ENCODE results near the gene ZNF385A. TPM values are rescaled to one million over a fixed set of nuclear protein-coding genes. Genes with fewer than 3 reads are reported as not detected.

ZNF385A gene
- total RNA-seq, 1 experiment from 2014 or later: 17.5 TPM

GRCh38 chr12:54371328-54372112 is 13.0 kb downstream of the ZNF385A start:
- Histone ChIP-seq H3K27ac (ENCODE audit: low read depth, low read length, poor library complexity, severe bottlenecking) (no peak overlapping the region), H3K9me3 (ENCODE audit: low read depth, low read length, poor library complexity, severe bottlenecking) (no peaks in the 10 kb centered on the region), H3K36me3 (ENCODE audit: insufficient read depth, low read length, poor library complexity, severe bottlenecking) (no peaks in the 10 kb centered on the region), H3K4me3 (ENCODE audit: low read depth, low read length, poor library complexity, severe bottlenecking) (no peak overlapping the region), H3K27me3 (replicated peaks; ENCODE audit: insufficient read depth, low read depth, low read length, poor library complexity) (no peaks in the 10 kb centered on the region), H3K4me1 (ENCODE audit: insufficient read depth, low read length, poor library complexity, severe bottlenecking) (peaks cover 55% of the 10 kb centered on the region)
- CTCF ChIA-PET: interaction anchor here (1.1 to 1.8 kb wide), 3 partner anchors 8 to 155 kb away, joined by 3 to 33 read pairs (median 6); no protein-coding TSS in a partner anchor
- BruUV-seq (replicated peaks): no TSS peak
- TF ChIP-seq EZH2 (IDR thresholded peaks at IDR 0.05; ENCODE audit: borderline replicate concordance, low read depth, low read length, poor library complexity, severe bottlenecking) (no peak), CTCF (conservative IDR thresholded peaks at IDR 0.05; ENCODE audit: low read depth, low read length) (no peak)
- intact Hi-C loops (cut with micrococcal nuclease; ENCODE audit: unreplicated experiment): loop anchor here (1.0 to 10.0 kb wide), 2 partner anchors 8 to 387 kb away; partner anchors contain the start of gene HOXC10
- DNase-seq (ENCODE audit: low spot score): peak; percentile 52
- POLR2A ChIA-PET (ENCODE audit: low non-redundant PET): no interaction called here

- peak overlapping the region; percentile 50 for H3K4me3 ChIP-seq (ENCODE audit: low read depth, low read length, poor library complexity, severe bottlenecking)
- no peak overlapping the region for H3K27ac ChIP-seq (ENCODE audit: low read depth, low read length, poor library complexity, severe bottlenecking)
- H3K4me1 ChIP-seq (ENCODE audit: insufficient read depth, low read length, poor library complexity, severe bottlenecking): peaks cover 54% of the 10 kb centered on the region
- POLR2A ChIA-PET (ENCODE audit: low non-redundant PET): no interaction called here
- H3K36me3 ChIP-seq (ENCODE audit: insufficient read depth, low read length, poor library complexity, severe bottlenecking): no peaks in the 10 kb centered on the region
- DNase-seq (ENCODE audit: low spot score): peak; percentile 84
- H3K27me3 ChIP-seq (replicated peaks; ENCODE audit: insufficient read depth, low read depth, low read length, poor library complexity): no peaks in the 10 kb centered on the region
- BruUV-seq (replicated peaks): no TSS peak
- intact Hi-C loops (cut with micrococcal nuclease; ENCODE audit: unreplicated experiment): loop anchor here (10.0 kb wide), 1 partner anchor 385 kb away; the partner anchor contains the start of gene HOXC10
- no peaks in the 10 kb centered on the region for H3K9me3 ChIP-seq (ENCODE audit: low read depth, low read length, poor library complexity, severe bottlenecking)
- TF ChIP-seq CTCF (conservative IDR thresholded peaks at IDR 0.05; ENCODE audit: low read depth, low read length) (peak; percentile 92), EZH2 (IDR thresholded peaks at IDR 0.05; ENCODE audit: borderline replicate concordance, low read depth, low read length, poor library complexity, severe bottlenecking) (no peak)
- CTCF ChIA-PET: interaction anchor here (0.6 to 1.8 kb wide), 13 partner anchors 9 to 625 kb away, joined by 3 to 33 read pairs (median 6); partner anchors contain the start of gene COPZ1
Measured at GRCh38 chr12:54370171-54370730, 14.3 kb downstream of the ZNF385A start.

DNA sequence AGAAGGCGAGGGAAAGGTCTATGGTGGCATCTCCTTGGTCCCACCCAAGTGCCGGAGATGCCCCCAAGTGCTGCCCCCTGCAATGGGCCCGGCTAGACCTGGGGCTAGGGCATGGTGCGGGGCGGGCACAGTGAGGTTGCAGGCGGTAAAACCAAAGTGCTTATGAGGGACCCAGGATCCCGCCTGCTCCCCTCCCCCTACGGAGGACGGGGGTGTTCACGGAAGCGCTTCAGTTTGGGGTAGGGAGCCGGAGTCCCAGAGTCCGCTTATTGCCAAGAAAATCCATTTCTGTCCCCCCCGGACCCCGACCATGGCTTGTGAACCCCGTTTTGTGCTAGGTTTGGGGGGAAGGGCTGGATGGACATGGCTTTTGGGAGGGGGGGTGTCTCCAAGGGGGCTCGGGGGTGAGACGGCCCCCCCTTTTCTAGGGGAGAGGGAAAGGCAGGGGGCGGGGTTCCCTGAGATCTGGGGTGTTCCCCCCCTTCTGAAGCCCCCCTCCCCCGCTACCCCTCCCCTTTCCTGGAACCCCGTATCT is 14.9 kb downstream of the ZNF385A start:
- no peaks in the 10 kb centered on the region for H3K36me3 ChIP-seq (ENCODE audit: insufficient read depth, low read length, poor library complexity, severe bottlenecking)
- no peak for DNase-seq (ENCODE audit: low spot score)
- H3K27ac ChIP-seq (ENCODE audit: low read depth, low read length, poor library complexity, severe bottlenecking): no peak overlapping the region
- POLR2A ChIA-PET (ENCODE audit: low non-redundant PET): no interaction called here
- no TSS peak for BruUV-seq (replicated peaks)
- TF ChIP-seq CTCF (conservative IDR thresholded peaks at IDR 0.05; ENCODE audit: low read depth, low read length) (no peak), EZH2 (IDR thresholded peaks at IDR 0.05; ENCODE audit: borderline replicate concordance, low read depth, low read length, poor library complexity, severe bottlenecking) (no peak)
- H3K4me1 ChIP-seq (ENCODE audit: insufficient read depth, low read length, poor library complexity, severe bottlenecking): peaks cover 48% of the 10 kb centered on the region
- intact Hi-C loops (cut with micrococcal nuclease; ENCODE audit: unreplicated experiment): loop anchor here (2.0 to 10.0 kb wide), 3 partner anchors 33 to 385 kb away; partner anchors contain the start of gene HOXC10
- H3K27me3 ChIP-seq (replicated peaks; ENCODE audit: insufficient read depth, low read depth, low read length, poor library complexity): no peaks in the 10 kb centered on the region
- H3K9me3 ChIP-seq (ENCODE audit: low read depth, low read length, poor library complexity, severe bottlenecking): no peaks in the 10 kb centered on the region
- H3K4me3 ChIP-seq (ENCODE audit: low read depth, low read length, poor library complexity, severe bottlenecking): peak overlapping the region; percentile 50
- CTCF ChIA-PET: interaction anchor here (0.6 to 1.8 kb wide), 8 partner anchors 9 to 116 kb away, joined by 3 to 33 read pairs (median 8); partner anchors contain the start of gene COPZ1

All from A673 (cell line).